ENCODE data around the gene ALS2CL.

DNA sequence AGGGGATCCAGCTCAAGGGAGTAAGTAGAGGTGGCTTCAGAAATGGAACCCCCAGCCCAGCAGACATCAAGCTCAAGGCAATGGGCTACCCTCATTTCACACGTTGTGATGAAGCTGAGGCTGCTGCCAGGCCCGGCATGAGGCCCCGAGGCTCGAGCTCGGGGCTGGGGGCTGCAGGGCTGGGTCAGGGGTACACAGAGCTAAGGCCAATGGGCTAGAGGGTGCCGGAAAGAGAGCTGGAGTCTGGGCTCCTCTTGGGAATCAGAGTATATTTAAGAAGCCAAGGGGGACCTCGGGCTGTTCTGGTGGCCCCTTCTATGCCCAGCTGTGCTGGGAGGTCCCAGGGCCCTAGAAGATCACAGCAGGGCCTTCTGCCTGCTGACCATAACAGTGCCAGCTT is 16.8 kb upstream of the ALS2CL start:
- no peak for TF ChIP-seq FOXM1 (IDR thresholded peaks at IDR 0.05; ENCODE audit: borderline replicate concordance)
- TF ChIP-seq, protein P1, sequence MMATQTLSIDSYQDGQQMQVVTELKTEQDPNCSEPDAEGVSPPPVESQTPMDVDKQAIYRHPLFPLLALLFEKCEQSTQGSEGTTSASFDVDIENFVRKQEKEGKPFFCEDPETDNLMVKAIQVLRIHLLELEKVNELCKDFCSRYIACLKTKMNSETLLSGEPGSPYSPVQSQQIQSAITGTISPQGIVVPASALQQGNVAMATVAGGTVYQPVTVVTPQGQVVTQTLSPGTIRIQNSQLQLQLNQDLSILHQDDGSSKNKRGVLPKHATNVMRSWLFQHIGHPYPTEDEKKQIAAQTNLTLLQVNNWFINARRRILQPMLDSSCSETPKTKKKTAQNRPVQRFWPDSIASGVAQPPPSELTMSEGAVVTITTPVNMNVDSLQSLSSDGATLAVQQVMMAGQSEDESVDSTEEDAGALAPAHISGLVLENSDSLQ (IDR thresholded peaks at IDR 0.05) = no peak
- no peak for TF ChIP-seq SP1 (IDR thresholded peaks at IDR 0.05)
- TF ChIP-seq NFRKB (IDR thresholded peaks at IDR 0.05) = no peak
- no peak for TF ChIP-seq BHLHE40 (IDR thresholded peaks at IDR 0.05; ENCODE audit: borderline replicate concordance)
- TF ChIP-seq TARDBP (IDR thresholded peaks at IDR 0.05) = no peak
- TF ChIP-seq FOXK2 (IDR thresholded peaks at IDR 0.05) = no peak
- TF ChIP-seq HDGF (IDR thresholded peaks at IDR 0.05; ENCODE audit: borderline replicate concordance) = no peak
- no peak for TF ChIP-seq FOXA1 (IDR thresholded peaks at IDR 0.05)
